K562 (cell line): ENCODE measurements around the gene SFXN5. TPM values are rescaled to one million over a fixed set of nuclear protein-coding genes. Genes with fewer than 3 reads are reported as not detected.

Source experiments
- ATAC-seq: fragments of 200-7000 bp; cut with Tn5 transposase; 3 replicates; pipeline ENCODE4 v1.9.1; 2020; ENCODE audit warnings: moderate library complexity
- BruUV-seq: library from RNA; stranded (reverse); fragments of 400-500 nt; replicated peaks from 2 replicates; lab custom pipeline; 2021; lab: Mats Ljungman, UMichigan
- CTCF ChIA-PET: fragments of 300-600 bp; formaldehyde crosslinking; extraction: SDS; loops from one replicate; lab custom pipeline; 2021; ENCODE audit warnings: low intra/inter-chr PET ratio; lab: Yijun Ruan, JAX
- POLR2A ChIA-PET: fragments of 300-600, 350-650 bp; sonication (Branson Sonifier 250); formaldehyde crosslinking; extraction: SDS; loops from one replicate; lab custom pipeline; 2021; ENCODE audit warnings: antibody characterized with exemption, inconsistent platforms; lab: Yijun Ruan, JAX
- DNase-seq, 4 experiments: peaks; one replicate each; pipeline versions ENCODE4 v3.0.0 to v3.0.0-alpha.2; 2011 to 2018; ENCODE audit warnings: low spot score in 3 of 4, mixed read lengths in 3 of 4; ENCODE audit errors: extremely low read depth in 1 of 4
- FAIRE-seq: peaks from 2 replicates; lab custom pipeline; 2011; peaks lifted over from hg19 to GRCh38; lab: Jason Lieb, UNC
- H2AFZ ChIP-seq: 2 replicates; pipeline ENCODE4 v1.6.0; 2011; ENCODE audit warnings: low read depth, low read length, control low read depth, inconsistent platforms
- H3K27ac ChIP-seq: fragments of 200-600 bp; 3 replicates; pipeline ENCODE4 v1.8.0; 2011; ENCODE audit warnings: low read depth, mild to moderate bottlenecking, control low read depth, inconsistent platforms, low read length, moderate library complexity, mixed read lengths; ENCODE audit errors: extremely low read depth
- H3K27me3 ChIP-seq, 2 experiments: fragments of 300-600 bp in 1 of 2; 2 replicates in 1 of 2; 3 replicates in 1 of 2; pipeline versions ENCODE4 v1.6.0 to v1.8.0; 2011; ENCODE audit warnings: inconsistent platforms in 2 of 2, low read length in 2 of 2, mild to moderate bottlenecking in 1 of 2, mixed read lengths in 1 of 2, moderate library complexity in 1 of 2; ENCODE audit not compliant: control insufficient read depth in 2 of 2, insufficient read depth in 2 of 2
- H3K36me3 ChIP-seq: fragments of 300-600 bp; 3 replicates; pipeline ENCODE4 v1.8.0; 2011; ENCODE audit warnings: mild to moderate bottlenecking, low read length, inconsistent platforms; ENCODE audit not compliant: control insufficient read depth, insufficient read depth
- H3K4me1 ChIP-seq, 2 experiments: fragments of 200-600 bp in 1 of 2; replicated peaks in 1 of 2; 2 replicates in 1 of 2; 3 replicates in 1 of 2; pipeline versions ENCODE4 v1.5.1 to v1.8.0; 2011; ENCODE audit warnings: inconsistent platforms in 2 of 2, low read length in 2 of 2, mild to moderate bottlenecking in 1 of 2, mixed read lengths in 1 of 2, moderate library complexity in 1 of 2; ENCODE audit not compliant: control insufficient read depth in 2 of 2, insufficient read depth in 2 of 2
- H3K4me2 ChIP-seq: 2 replicates; pipeline ENCODE4 v1.6.1; 2011; ENCODE audit warnings: low read length, control low read depth, inconsistent platforms, mixed read lengths; ENCODE audit not compliant: insufficient read depth
- H3K4me3 ChIP-seq: fragments of 200-600 bp; sonication (generic), shearing (Covaris generic); 2 replicates; pipeline ENCODE4 v1.5.1; 2016; ENCODE audit warnings: control low read depth, inconsistent platforms
- H3K79me2 ChIP-seq: fragments of 200-600 bp; 3 replicates; pipeline ENCODE4 v1.8.0; 2011; ENCODE audit warnings: low read length, inconsistent platforms; ENCODE audit not compliant: control insufficient read depth, insufficient read depth
- H3K9ac ChIP-seq, 2 experiments: 2 replicates each; pipeline versions ENCODE4 v1.6.0 to v1.6.1; 2011; ENCODE audit warnings: low read depth in 2 of 2, low read length in 2 of 2, control low read depth in 1 of 2, inconsistent platforms in 1 of 2, mild to moderate bottlenecking in 1 of 2, mixed read lengths in 1 of 2; ENCODE audit not compliant: insufficient read depth in 1 of 2
- H3K9me1 ChIP-seq: one replicate; pipeline ENCODE4 v1.6.0; 2011; ENCODE audit warnings: inconsistent platforms, mild to moderate bottlenecking, low read length, moderate library complexity; ENCODE audit not compliant: control insufficient read depth, insufficient read depth
- H3K9me3 ChIP-seq: replicated peaks from 2 replicates; pipeline ENCODE4 v1.5.1; 2011; ENCODE audit warnings: low read depth, low read length, inconsistent platforms; ENCODE audit not compliant: control insufficient read depth, insufficient read depth
- H4K20me1 ChIP-seq: replicated peaks from 2 replicates; pipeline ENCODE4 v1.6.1; 2011; ENCODE audit warnings: low read length, inconsistent platforms, mixed read lengths; ENCODE audit not compliant: control insufficient read depth, insufficient read depth
- BRD4 ChIP-seq: fragments of 200-600 bp; sonication (generic); IDR thresholded peaks from 2 replicates; pipeline ENCODE4 v1.6.1; 2017; ENCODE audit warnings: inconsistent platforms
- EP400 ChIP-seq: fragments of 450-650 bp; IDR thresholded peaks from 2 replicates; pipeline ENCODE4 v1.6.1; 2017; ENCODE audit warnings: antibody characterized with exemption, mild to moderate bottlenecking, moderate library complexity
- FOS ChIP-seq: IDR thresholded peaks from 3 replicates; pipeline ENCODE4 v1.6.1; 2011; ENCODE audit not compliant: insufficient read length; ENCODE audit errors: extremely low read depth
- GATA2 ChIP-seq: sonication (generic); formaldehyde crosslinking; IDR thresholded peaks from 2 replicates; pipeline ENCODE4 v1.4.0; 2020; ENCODE audit warnings: mild to moderate bottlenecking, missing genetic modification reagents
- HDGF ChIP-seq: fragments of 450-650 bp; IDR thresholded peaks from 2 replicates; pipeline ENCODE4 v1.6.1; 2016
- HES1 ChIP-seq: fragments of 450-650 bp; IDR thresholded peaks from 2 replicates; pipeline ENCODE4 v1.6.1; 2016; ENCODE audit warnings: low read depth, mild to moderate bottlenecking, moderate library complexity
- HNRNPK ChIP-seq: fragments of 200-400 bp; formaldehyde crosslinking; IDR thresholded peaks from one replicate; pipeline ENCODE4 v1.6.1; 2018; ENCODE audit warnings: mild to moderate bottlenecking, low read depth, low read length; ENCODE audit not compliant: poor library complexity, severe bottlenecking
- NBN ChIP-seq: fragments of 450-650 bp; IDR thresholded peaks from 2 replicates; pipeline ENCODE4 v1.6.1; 2016; ENCODE audit warnings: low read depth, mild to moderate bottlenecking
- NR4A1 ChIP-seq, 2 experiments: fragments of 250-450 bp in 1 of 2; fragments of 450-650 bp in 1 of 2; sonication (Bioruptor Pico) in 1 of 2; IDR thresholded peaks; 2 replicates each; pipeline versions ENCODE4 v1.4.0 to v1.6.1; 2016 to 2020; ENCODE audit warnings: mild to moderate bottlenecking in 2 of 2, missing compliant biosample characterization in 1 of 2, missing genetic modification characterization in 1 of 2, moderate library complexity in 1 of 2
- PYGO2 ChIP-seq: fragments of 450-650 bp; IDR thresholded peaks from 2 replicates; pipeline ENCODE4 v1.6.1; 2016; ENCODE audit warnings: mild to moderate bottlenecking, missing genetic modification characterization, moderate library complexity, missing compliant biosample characterization
- RBM39 ChIP-seq: fragments of 200-400 bp; formaldehyde crosslinking; optimal IDR thresholded peaks from 2 replicates; pipeline ENCODE3; 2018; ENCODE audit warnings: low read depth, low read length
- SP1 ChIP-seq: sonication (generic); formaldehyde crosslinking; IDR thresholded peaks from 2 replicates; pipeline ENCODE4 v1.8.1; 2022; ENCODE audit warnings: mild to moderate bottlenecking, missing genetic modification reagents
- XRCC5 ChIP-seq: fragments of 200-400 bp; formaldehyde crosslinking; IDR thresholded peaks from 2 replicates; pipeline ENCODE4 v1.6.1; 2017; ENCODE audit warnings: low read depth, mild to moderate bottlenecking, low read length
- ZFP30 ChIP-seq: fragments of 250-450 bp; sonication (Bioruptor Pico); IDR thresholded peaks from 2 replicates; pipeline ENCODE4 v1.8.0; 2022; ENCODE audit warnings: moderate library complexity, mild to moderate bottlenecking, inconsistent platforms, borderline replicate concordance
- ZFP36 ChIP-seq: fragments of 150-350 bp; IDR thresholded peaks from 2 replicates; pipeline ENCODE4 v1.6.1; 2018; ENCODE audit warnings: low read length, low read depth; ENCODE audit not compliant: partially characterized antibody
- ZNF121 ChIP-seq: sonication (generic); formaldehyde crosslinking; conservative IDR thresholded peaks from 2 replicates; pipeline ENCODE4 v1.8.0; 2022; ENCODE audit warnings: missing genetic modification reagents
- ZNF584 ChIP-seq: fragments of 200-800 bp; sonication (Bioruptor generic); IDR thresholded peaks from 2 replicates; pipeline ENCODE4 v1.6.1; 2016; ENCODE audit warnings: low read depth, mild to moderate bottlenecking, missing genetic modification characterization, missing compliant biosample characterization
- WGBS: fragments of 100-300 bp; shearing (Covaris generic); methylation state at CpG from one replicate; pipeline ENCODE4 v1.1.6; 2016; ENCODE audit warnings: low coverage, mixed read lengths; ENCODE audit not compliant: insufficient coverage; ENCODE audit errors: missing lambda C conversion rate; 5-methylcytosine and 5-hydroxymethylcytosine counted together
- in situ Hi-C: fragments of 300-500 bp; cut with MboI; formaldehyde crosslinking; loops from 4 replicates; pipeline ENCODE4 v1.15.0; 2018; ENCODE audit warnings: inconsistent platforms, mixed read lengths
- intact Hi-C: fragments of 100-400 bp; cut with micrococcal nuclease; formaldehyde crosslinking; loops from 2 replicates; pipeline ENCODE4 v1.14.2; 2022
- polyA plus RNA-seq, 8 experiments: library from polyadenylated mRNA; depleted of rRNA in 4 of 8; stranded (reverse) in 5 of 8; unstranded in 3 of 8; fragments of >200 nt; fragmentation: Nextera tagmentation in 2 of 8; fragmentation: Illumina TruSeq in 1 of 8; extraction: Ambion mirVana in 2 of 8; extraction: Trizol in 1 of 8; gene quantifications; 2 replicates each; pipeline versions ENCODE4 v1.2.1 to v1.2.3, GENCODE V29; 2011 to 2014; ENCODE audit warnings: inconsistent platforms in 1 of 8, missing spikeins in 1 of 8
- total RNA-seq, 7 experiments: library from RNA; depleted of rRNA in 6 of 7; stranded (reverse); fragments of >200 nt in 6 of 7; fragmentation: Illumina TruSeq in 2 of 7; extraction: Trizol in 2 of 7; gene quantifications; 2 replicates each; pipeline versions ENCODE4 v1.2.1 to v1.2.3, GENCODE V29; 2011 to 2021; ENCODE audit warnings: low replicate concordance in 1 of 7
- TF ChIP-seq, protein P1 (sequence below), 2 experiments: fragments of 450-650 bp in 1 of 2; sonication (generic) in 1 of 2; formaldehyde crosslinking; conservative IDR thresholded peaks; 2 replicates each; pipeline versions ENCODE4 v1.4.0 to v1.8.1; 2020 to 2022; ENCODE audit warnings: mild to moderate bottlenecking in 1 of 2, missing genetic modification reagents in 1 of 2

The SFXN5 gene
- total and polyA plus RNA-seq, 9 of the 15 experiments (the other 6 are each of a cell fraction or from before 2014, with no cell fraction given): 8.3 to 22.6 (median 16.0) TPM

- intact Hi-C loops (loop anchor here (5.0 kb wide), 1 partner anchor 178 kb away; no protein-coding TSS in a partner anchor), in situ Hi-C loops (no loop called here)
- peak; percentile 34 to 63 (median 41) for DNase-seq
- H4K20me1 ChIP-seq: peaks cover 5% of the 10 kb centered on the region; the same call in 1 of the 2 replicates
- H2AFZ ChIP-seq: peak overlapping the region; percentile 26; the same call in 1 of the 2 replicates
- H3K4me1 ChIP-seq: peaks cover 24% of the 10 kb centered on the region in 2 experiments
- peak overlapping the region; percentile 81 to 92 for H3K9ac ChIP-seq
- POLR2A ChIA-PET: no interaction called here
- H3K4me2 ChIP-seq: peak overlapping the region; percentile 92
- H3K36me3 ChIP-seq: peaks cover 16% of the 10 kb centered on the region
- CTCF ChIA-PET: no interaction called here
- TSS peak; percentile 40 for BruUV-seq
- WGBS: under 1% methylated on average over 25 of the region's 29 CpGs
- no peaks in the 10 kb centered on the region for H3K27me3 ChIP-seq
- H3K9me1 ChIP-seq: no peaks in the 10 kb centered on the region
- peak; percentile 6 for ATAC-seq
- no peaks in the 10 kb centered on the region for H3K9me3 ChIP-seq
- H3K4me3 ChIP-seq: peak overlapping the region; percentile 68
- peaks cover 60% of the 10 kb centered on the region for H3K79me2 ChIP-seq
- no peak for FAIRE-seq
- peak overlapping the region; percentile 95 for H3K27ac ChIP-seq
- TF ChIP-seq ZNF584 (CRISPR knock-in tag) (no peak), NBN (no peak), PYGO2 (tag) (no peak), GATA2 (CRISPR knock-in tag) (0 out of 2 replicates have a peak, but pooled peaks have one; percentile 16), BRD4 (peak; percentile 39; the same call in 1 of the 2 replicates), ZFP30 (CRISPR knock-in tag) (no peak), ZFP36 (no peak), EP400 (no peak), NR4A1 (CRISPR knock-in tag; IDR thresholded peaks at IDR 0.05) (no peak), NR4A1 (tag; IDR thresholded peaks at IDR 0.05) (no peak), HNRNPK (no peak), HDGF (0 out of 2 replicates have a peak, but pooled peaks have one; percentile 18), ZNF121 (CRISPR knock-in tag) (0 out of 2 replicates have a peak, but pooled peaks have one; percentile 12), XRCC5 (0 out of 2 replicates have a peak, but pooled peaks have one; percentile 38), RBM39 (no peak), FOS (no peak), HES1 (no peak), SP1 (no peak)
- TF ChIP-seq, protein P1, sequence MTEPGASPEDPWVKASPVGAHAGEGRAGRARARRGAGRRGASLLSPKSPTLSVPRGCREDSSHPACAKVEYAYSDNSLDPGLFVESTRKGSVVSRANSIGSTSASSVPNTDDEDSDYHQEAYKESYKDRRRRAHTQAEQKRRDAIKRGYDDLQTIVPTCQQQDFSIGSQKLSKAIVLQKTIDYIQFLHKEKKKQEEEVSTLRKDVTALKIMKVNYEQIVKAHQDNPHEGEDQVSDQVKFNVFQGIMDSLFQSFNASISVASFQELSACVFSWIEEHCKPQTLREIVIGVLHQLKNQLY (CRISPR knock-in tag; conservative IDR thresholded peaks at IDR 0.05): no peak
Measured at GRCh38 chr2:73069855-73070642, 1.5 kb downstream of the SFXN5 start.
